ENCODE measurements around the gene HNRNPF. TPM values are rescaled to one million over a fixed set of nuclear protein-coding genes. Genes with fewer than 3 reads are reported as not detected.

Gene HNRNPF
- total and polyA plus RNA-seq, 4 donors, result 64.5 to 150 (median 113) TPM

DNA sequence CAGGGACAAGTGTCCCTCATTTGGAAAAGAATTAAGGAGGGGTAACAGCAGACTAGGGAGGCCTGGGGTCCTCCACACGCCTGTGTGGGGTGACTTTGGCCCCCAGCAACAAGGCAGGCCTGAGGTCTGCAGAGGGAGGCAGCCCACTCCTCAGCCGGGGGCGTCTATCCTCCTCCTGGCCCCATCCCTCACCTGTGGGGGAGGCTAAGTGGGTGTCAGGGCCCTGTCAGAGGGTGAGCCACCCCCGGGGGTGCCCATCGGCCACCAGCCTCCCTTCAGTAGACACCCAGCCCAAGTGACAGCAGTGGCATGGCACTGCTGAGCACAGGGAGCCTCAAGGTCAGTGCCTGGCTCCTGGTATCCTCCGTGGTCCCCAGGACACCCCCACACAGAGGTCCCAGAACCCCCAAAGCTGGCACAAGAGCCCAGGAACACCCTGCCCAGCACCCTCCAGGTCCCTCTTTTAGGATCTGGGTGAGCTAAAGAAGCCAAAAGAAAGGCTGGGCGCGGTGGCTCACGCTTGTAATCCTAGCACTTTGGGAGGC lies 38.2 kb downstream of the HNRNPF start:
- H3K4me1 ChIP-seq (ENCODE audit: control insufficient read depth in 4 of 4, insufficient read depth in 4 of 4, low read length in 3 of 4), result no peaks in the 10 kb centered on the region
- H3K27me3 ChIP-seq (ENCODE audit: control insufficient read depth in 4 of 4, insufficient read depth in 4 of 4, low read length in 3 of 4), result no peaks in the 10 kb centered on the region
- no peak for TF ChIP-seq NR2F2 (IDR thresholded peaks at IDR 0.05)
- no peak for TF ChIP-seq TAF1 (conservative IDR thresholded peaks at IDR 0.05)
- TF ChIP-seq JUND (IDR thresholded peaks at IDR 0.05), result no peak
- TF ChIP-seq, protein P1, sequence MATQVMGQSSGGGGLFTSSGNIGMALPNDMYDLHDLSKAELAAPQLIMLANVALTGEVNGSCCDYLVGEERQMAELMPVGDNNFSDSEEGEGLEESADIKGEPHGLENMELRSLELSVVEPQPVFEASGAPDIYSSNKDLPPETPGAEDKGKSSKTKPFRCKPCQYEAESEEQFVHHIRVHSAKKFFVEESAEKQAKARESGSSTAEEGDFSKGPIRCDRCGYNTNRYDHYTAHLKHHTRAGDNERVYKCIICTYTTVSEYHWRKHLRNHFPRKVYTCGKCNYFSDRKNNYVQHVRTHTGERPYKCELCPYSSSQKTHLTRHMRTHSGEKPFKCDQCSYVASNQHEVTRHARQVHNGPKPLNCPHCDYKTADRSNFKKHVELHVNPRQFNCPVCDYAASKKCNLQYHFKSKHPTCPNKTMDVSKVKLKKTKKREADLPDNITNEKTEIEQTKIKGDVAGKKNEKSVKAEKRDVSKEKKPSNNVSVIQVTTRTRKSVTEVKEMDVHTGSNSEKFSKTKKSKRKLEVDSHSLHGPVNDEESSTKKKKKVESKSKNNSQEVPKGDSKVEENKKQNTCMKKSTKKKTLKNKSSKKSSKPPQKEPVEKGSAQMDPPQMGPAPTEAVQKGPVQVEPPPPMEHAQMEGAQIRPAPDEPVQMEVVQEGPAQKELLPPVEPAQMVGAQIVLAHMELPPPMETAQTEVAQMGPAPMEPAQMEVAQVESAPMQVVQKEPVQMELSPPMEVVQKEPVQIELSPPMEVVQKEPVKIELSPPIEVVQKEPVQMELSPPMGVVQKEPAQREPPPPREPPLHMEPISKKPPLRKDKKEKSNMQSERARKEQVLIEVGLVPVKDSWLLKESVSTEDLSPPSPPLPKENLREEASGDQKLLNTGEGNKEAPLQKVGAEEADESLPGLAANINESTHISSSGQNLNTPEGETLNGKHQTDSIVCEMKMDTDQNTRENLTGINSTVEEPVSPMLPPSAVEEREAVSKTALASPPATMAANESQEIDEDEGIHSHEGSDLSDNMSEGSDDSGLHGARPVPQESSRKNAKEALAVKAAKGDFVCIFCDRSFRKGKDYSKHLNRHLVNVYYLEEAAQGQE (IDR thresholded peaks at IDR 0.05), result no peak
- no peak for TF ChIP-seq FOXA1 (IDR thresholded peaks at IDR 0.05)
- 91% methylated on average over 9 of the region's 9 CpGs for WGBS
- no peak for DNase-seq (ENCODE audit: low spot score)
- H3K27ac ChIP-seq (ENCODE audit: low read depth in 1 of 2, low read length in 2 of 2), result no peak overlapping the region
- H3K4me3 ChIP-seq (ENCODE audit: low read depth in 1 of 3, low read length in 3 of 3), result no peak overlapping the region
- no peaks in the 10 kb centered on the region for H3K9me3 ChIP-seq (ENCODE audit: control insufficient read depth in 4 of 4, low read length in 3 of 4)
- no peak overlapping the region for H3K9ac ChIP-seq (ENCODE audit: low read depth in 1 of 2, low read length in 2 of 2)
- H3K36me3 ChIP-seq (ENCODE audit: control insufficient read depth in 4 of 4, insufficient read depth in 3 of 4, low read depth in 1 of 4, low read length in 3 of 4), result no peaks in the 10 kb centered on the region

DNA sequence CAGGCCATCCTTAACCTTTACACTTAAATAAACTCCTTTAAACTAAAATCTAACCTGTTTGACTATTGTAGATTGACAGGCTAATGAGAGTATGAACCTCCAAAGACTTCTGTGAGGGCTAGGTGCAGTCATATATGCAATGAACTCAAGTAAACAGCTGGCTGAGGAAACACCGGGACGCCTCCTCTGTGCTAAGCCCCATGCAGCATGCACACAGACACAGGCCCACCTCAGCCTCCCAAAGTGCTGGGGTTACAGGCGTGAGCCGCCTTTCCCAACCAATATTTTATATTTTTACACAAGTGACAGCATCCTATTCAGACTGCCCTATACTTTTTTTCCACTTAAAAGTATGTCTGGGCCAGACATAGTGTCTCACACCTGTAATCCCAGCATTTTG lies 39.1 kb downstream of the HNRNPF start:
- no peak for DNase-seq (ENCODE audit: low spot score)
- Histone ChIP-seq H3K4me1 (ENCODE audit: control insufficient read depth in 4 of 4, insufficient read depth in 4 of 4, low read length in 3 of 4) (no peaks in the 10 kb centered on the region), H3K27me3 (ENCODE audit: control insufficient read depth in 4 of 4, insufficient read depth in 4 of 4, low read length in 3 of 4) (no peaks in the 10 kb centered on the region), H3K4me3 (ENCODE audit: low read depth in 1 of 3, low read length in 3 of 3) (no peak overlapping the region), H3K9me3 (ENCODE audit: control insufficient read depth in 4 of 4, low read length in 3 of 4) (no peaks in the 10 kb centered on the region), H3K9ac (ENCODE audit: low read depth in 1 of 2, low read length in 2 of 2) (no peak overlapping the region), H3K27ac (ENCODE audit: low read depth in 1 of 2, low read length in 2 of 2) (no peak overlapping the region), H3K36me3 (ENCODE audit: control insufficient read depth in 4 of 4, insufficient read depth in 3 of 4, low read depth in 1 of 4, low read length in 3 of 4) (no peaks in the 10 kb centered on the region)
- 95% methylated on average over 4 of the region's 4 CpGs for WGBS
- TF ChIP-seq RXRA (IDR thresholded peaks at IDR 0.05) (no peak), FOXA1 (IDR thresholded peaks at IDR 0.05) (no peak), EGR1 (IDR thresholded peaks at IDR 0.05; ENCODE audit: low read depth in 2 of 2) (no peak), SP1 (IDR thresholded peaks at IDR 0.05) (no peak), TAF1 (conservative IDR thresholded peaks at IDR 0.05) (no peak), RAD21 (IDR thresholded peaks at IDR 0.05) (no peak), HNF4G (IDR thresholded peaks at IDR 0.05) (no peak), HNF4A (conservative IDR thresholded peaks at IDR 0.05) (no peak), NR2F2 (IDR thresholded peaks at IDR 0.05) (no peak), YY1 (IDR thresholded peaks at IDR 0.05) (no peak), FOXA2 (IDR thresholded peaks at IDR 0.05) (no peak), GABPA (IDR thresholded peaks at IDR 0.05 in 1 of 2, conservative IDR thresholded peaks at IDR 0.05 in 1 of 2) (no peak), JUND (IDR thresholded peaks at IDR 0.05) (no peak)
- TF ChIP-seq, protein P2, sequence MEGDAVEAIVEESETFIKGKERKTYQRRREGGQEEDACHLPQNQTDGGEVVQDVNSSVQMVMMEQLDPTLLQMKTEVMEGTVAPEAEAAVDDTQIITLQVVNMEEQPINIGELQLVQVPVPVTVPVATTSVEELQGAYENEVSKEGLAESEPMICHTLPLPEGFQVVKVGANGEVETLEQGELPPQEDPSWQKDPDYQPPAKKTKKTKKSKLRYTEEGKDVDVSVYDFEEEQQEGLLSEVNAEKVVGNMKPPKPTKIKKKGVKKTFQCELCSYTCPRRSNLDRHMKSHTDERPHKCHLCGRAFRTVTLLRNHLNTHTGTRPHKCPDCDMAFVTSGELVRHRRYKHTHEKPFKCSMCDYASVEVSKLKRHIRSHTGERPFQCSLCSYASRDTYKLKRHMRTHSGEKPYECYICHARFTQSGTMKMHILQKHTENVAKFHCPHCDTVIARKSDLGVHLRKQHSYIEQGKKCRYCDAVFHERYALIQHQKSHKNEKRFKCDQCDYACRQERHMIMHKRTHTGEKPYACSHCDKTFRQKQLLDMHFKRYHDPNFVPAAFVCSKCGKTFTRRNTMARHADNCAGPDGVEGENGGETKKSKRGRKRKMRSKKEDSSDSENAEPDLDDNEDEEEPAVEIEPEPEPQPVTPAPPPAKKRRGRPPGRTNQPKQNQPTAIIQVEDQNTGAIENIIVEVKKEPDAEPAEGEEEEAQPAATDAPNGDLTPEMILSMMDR (IDR thresholded peaks at IDR 0.05; ENCODE audit: low read depth, low read length, missing input control), result no peak
- TF ChIP-seq, protein P3, sequence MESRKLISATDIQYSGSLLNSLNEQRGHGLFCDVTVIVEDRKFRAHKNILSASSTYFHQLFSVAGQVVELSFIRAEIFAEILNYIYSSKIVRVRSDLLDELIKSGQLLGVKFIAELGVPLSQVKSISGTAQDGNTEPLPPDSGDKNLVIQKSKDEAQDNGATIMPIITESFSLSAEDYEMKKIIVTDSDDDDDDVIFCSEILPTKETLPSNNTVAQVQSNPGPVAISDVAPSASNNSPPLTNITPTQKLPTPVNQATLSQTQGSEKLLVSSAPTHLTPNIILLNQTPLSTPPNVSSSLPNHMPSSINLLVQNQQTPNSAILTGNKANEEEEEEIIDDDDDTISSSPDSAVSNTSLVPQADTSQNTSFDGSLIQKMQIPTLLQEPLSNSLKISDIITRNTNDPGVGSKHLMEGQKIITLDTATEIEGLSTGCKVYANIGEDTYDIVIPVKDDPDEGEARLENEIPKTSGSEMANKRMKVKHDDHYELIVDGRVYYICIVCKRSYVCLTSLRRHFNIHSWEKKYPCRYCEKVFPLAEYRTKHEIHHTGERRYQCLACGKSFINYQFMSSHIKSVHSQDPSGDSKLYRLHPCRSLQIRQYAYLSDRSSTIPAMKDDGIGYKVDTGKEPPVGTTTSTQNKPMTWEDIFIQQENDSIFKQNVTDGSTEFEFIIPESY (IDR thresholded peaks at IDR 0.05), result no peak
- TF ChIP-seq, protein P4, sequence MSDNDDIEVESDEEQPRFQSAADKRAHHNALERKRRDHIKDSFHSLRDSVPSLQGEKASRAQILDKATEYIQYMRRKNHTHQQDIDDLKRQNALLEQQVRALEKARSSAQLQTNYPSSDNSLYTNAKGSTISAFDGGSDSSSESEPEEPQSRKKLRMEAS (IDR thresholded peaks at IDR 0.05), result no peak
- TF ChIP-seq, protein P5, sequence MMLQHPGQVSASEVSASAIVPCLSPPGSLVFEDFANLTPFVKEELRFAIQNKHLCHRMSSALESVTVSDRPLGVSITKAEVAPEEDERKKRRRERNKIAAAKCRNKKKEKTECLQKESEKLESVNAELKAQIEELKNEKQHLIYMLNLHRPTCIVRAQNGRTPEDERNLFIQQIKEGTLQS (IDR thresholded peaks at IDR 0.05), result no peak
- TF ChIP-seq, protein P1 (IDR thresholded peaks at IDR 0.05), result no peak
